ENCODE measurements around the gene MALT1.

The MALT1 gene

GRCh38 chr18:58668211-58668610, 3.1 kb upstream of the MALT1 start:
- Histone ChIP-seq H3K27me3 (ENCODE audit: control insufficient read depth in 1 of 2, insufficient read depth in 2 of 2, low read length in 2 of 2) (no peaks in the 10 kb centered on the region), H3K36me3 (ENCODE audit: control insufficient read depth in 1 of 2, insufficient read depth in 2 of 2, low read length in 2 of 2) (no peaks in the 10 kb centered on the region), H3K9me3 (ENCODE audit: control insufficient read depth in 1 of 2, low read length in 2 of 2) (no peaks in the 10 kb centered on the region), H3K9ac (ENCODE audit: low read depth in 1 of 2, low read length in 2 of 2) (no peak overlapping the region), H3K4me3 (ENCODE audit: low read depth in 1 of 2, low read length in 2 of 2) (no peak overlapping the region), H3K4me1 (ENCODE audit: control insufficient read depth in 1 of 2, insufficient read depth in 2 of 2, low read length in 2 of 2) (peaks cover 13 to 15% of the 10 kb centered on the region in 2 donors), H3K27ac (ENCODE audit: low read depth, low read length) (no peak overlapping the region)

- H3K27me3 ChIP-seq (ENCODE audit: control insufficient read depth in 1 of 2, insufficient read depth in 2 of 2, low read length in 2 of 2), result no peaks in the 10 kb centered on the region
- H3K9me3 ChIP-seq (ENCODE audit: control insufficient read depth in 1 of 2, low read length in 2 of 2), result no peaks in the 10 kb centered on the region
- H3K4me3 ChIP-seq (ENCODE audit: low read depth in 1 of 2, low read length in 2 of 2), result no peak overlapping the region
- no peak overlapping the region for H3K9ac ChIP-seq (ENCODE audit: low read depth in 1 of 2, low read length in 2 of 2)
- peaks cover 13 to 15% of the 10 kb centered on the region in 2 donors for H3K4me1 ChIP-seq (ENCODE audit: control insufficient read depth in 1 of 2, insufficient read depth in 2 of 2, low read length in 2 of 2)
- H3K36me3 ChIP-seq (ENCODE audit: control insufficient read depth in 1 of 2, insufficient read depth in 2 of 2, low read length in 2 of 2), result no peaks in the 10 kb centered on the region
- no peak overlapping the region for H3K27ac ChIP-seq (ENCODE audit: low read depth, low read length)
Observed at GRCh38 chr18:58668897-58669296, 2.4 kb upstream of the MALT1 start.

DNA sequence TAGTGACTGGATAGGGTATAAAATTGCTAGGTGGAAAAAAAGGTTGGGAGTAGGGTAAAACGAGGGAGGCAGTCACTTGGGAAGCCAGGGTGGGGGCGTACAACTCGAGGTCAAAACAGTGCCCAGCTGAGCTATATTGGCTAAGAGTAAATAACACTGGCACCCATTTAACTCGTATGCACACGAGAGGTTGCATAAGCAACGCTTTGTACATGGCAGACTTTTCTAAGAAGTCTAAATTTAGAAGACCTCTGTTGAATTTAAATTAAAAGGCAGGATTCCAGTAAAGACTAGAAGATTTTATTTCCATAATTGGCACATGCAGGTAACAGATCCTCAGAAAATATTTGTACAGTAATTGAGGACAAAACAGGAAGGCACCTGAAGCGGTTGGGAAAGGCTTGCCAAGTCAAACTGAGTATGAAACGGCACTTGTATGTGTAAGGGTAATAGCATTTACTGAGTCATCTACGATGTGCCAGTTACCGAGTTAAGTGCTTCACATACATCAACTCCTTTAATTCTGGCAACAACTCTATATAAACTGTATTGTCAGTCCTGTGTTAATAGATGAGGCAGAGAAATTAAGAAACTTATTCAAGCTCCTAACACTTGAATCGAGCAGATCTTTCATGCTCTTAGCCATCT, 1.4 kb upstream of the MALT1 start:
- Histone ChIP-seq H3K4me1 (ENCODE audit: control insufficient read depth in 1 of 2, insufficient read depth in 2 of 2, low read length in 2 of 2) (peaks cover 13 to 15% of the 10 kb centered on the region in 2 donors), H3K27me3 (ENCODE audit: control insufficient read depth in 1 of 2, insufficient read depth in 2 of 2, low read length in 2 of 2) (no peaks in the 10 kb centered on the region), H3K9ac (ENCODE audit: low read depth in 1 of 2, low read length in 2 of 2) (no peak overlapping the region)

DNA sequence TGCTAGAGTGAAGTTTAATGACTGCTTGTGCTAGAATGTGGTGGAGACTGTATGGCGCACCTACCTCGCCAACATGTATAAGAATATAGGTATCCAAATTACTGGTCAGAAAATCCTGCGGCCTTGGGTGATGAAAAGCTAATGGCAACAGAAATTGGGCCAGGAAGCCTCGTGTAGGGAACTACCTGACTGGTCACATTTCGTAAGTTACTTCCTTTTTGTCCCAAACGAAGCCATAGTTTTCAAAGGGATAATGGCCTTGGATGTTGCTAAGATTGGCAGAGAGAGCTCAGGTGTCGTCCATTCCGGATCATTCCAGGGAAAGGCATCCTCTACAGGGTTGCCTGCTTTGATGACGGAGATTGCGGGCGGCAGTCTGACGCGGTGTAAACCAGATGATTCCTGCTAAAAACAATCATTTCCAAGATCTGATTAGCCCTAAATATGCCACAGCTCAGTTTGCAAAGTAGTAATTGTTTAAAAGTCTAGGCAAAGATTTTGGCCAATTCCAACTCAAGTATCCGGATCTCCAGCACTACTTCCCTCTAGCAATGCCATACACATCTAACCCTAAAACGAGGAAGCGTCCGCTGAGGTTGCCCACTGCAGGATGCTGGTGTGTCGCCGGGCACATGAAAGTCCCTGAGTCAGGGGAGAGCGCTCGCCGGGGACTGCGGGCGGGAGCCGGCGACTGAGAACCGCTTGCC, 708 bp upstream of the MALT1 start:
- Histone ChIP-seq H3K9ac (ENCODE audit: low read depth in 1 of 2, low read length in 2 of 2) (peak overlapping the region; percentile 61 to 84), H3K27ac (ENCODE audit: low read depth, low read length) (peak overlapping the region; percentile 35), H3K27me3 (ENCODE audit: control insufficient read depth in 1 of 2, insufficient read depth in 2 of 2, low read length in 2 of 2) (no peaks in the 10 kb centered on the region), H3K9me3 (ENCODE audit: control insufficient read depth in 1 of 2, low read length in 2 of 2) (no peaks in the 10 kb centered on the region), H3K4me3 (ENCODE audit: low read depth in 1 of 2, low read length in 2 of 2) (peak overlapping the region; percentile 73 to 74), H3K36me3 (ENCODE audit: control insufficient read depth in 1 of 2, insufficient read depth in 2 of 2, low read length in 2 of 2) (no peaks in the 10 kb centered on the region), H3K4me1 (ENCODE audit: control insufficient read depth in 1 of 2, insufficient read depth in 2 of 2, low read length in 2 of 2) (peaks cover 13 to 15% of the 10 kb centered on the region in 2 donors)

More for the DNA sequence above, 1.4 kb upstream of the MALT1 start:
- no peaks in the 10 kb centered on the region for H3K9me3 ChIP-seq (ENCODE audit: control insufficient read depth in 1 of 2, low read length in 2 of 2)
- no peak overlapping the region for H3K4me3 ChIP-seq (ENCODE audit: low read depth in 1 of 2, low read length in 2 of 2)
- no peaks in the 10 kb centered on the region for H3K36me3 ChIP-seq (ENCODE audit: control insufficient read depth in 1 of 2, insufficient read depth in 2 of 2, low read length in 2 of 2)
- no peak overlapping the region for H3K27ac ChIP-seq (ENCODE audit: low read depth, low read length)

- peak overlapping the region; percentile 82 to 96 for H3K4me3 ChIP-seq (ENCODE audit: low read depth in 1 of 2, low read length in 2 of 2)
- no peaks in the 10 kb centered on the region for H3K27me3 ChIP-seq (ENCODE audit: control insufficient read depth in 1 of 2, insufficient read depth in 2 of 2, low read length in 2 of 2)
- H3K9me3 ChIP-seq (ENCODE audit: control insufficient read depth in 1 of 2, low read length in 2 of 2), result no peaks in the 10 kb centered on the region
- peak overlapping the region; percentile 67 to 84 for H3K9ac ChIP-seq (ENCODE audit: low read depth in 1 of 2, low read length in 2 of 2)
- peak overlapping the region; percentile 89 for H3K27ac ChIP-seq (ENCODE audit: low read depth, low read length)
- no peaks in the 10 kb centered on the region for H3K36me3 ChIP-seq (ENCODE audit: control insufficient read depth in 1 of 2, insufficient read depth in 2 of 2, low read length in 2 of 2)
- peaks cover 13 to 15% of the 10 kb centered on the region in 2 donors for H3K4me1 ChIP-seq (ENCODE audit: control insufficient read depth in 1 of 2, insufficient read depth in 2 of 2, low read length in 2 of 2)
Observed at GRCh38 chr18:58671632-58672564, 633 bp downstream of the MALT1 start.

- Histone ChIP-seq H3K4me3 (ENCODE audit: low read depth in 1 of 2, low read length in 2 of 2) (no peak overlapping the region), H3K9ac (ENCODE audit: low read depth in 1 of 2, low read length in 2 of 2) (no peak overlapping the region), H3K36me3 (ENCODE audit: control insufficient read depth in 1 of 2, insufficient read depth in 2 of 2, low read length in 2 of 2) (no peaks in the 10 kb centered on the region), H3K4me1 (ENCODE audit: control insufficient read depth in 1 of 2, insufficient read depth in 2 of 2, low read length in 2 of 2) (peaks cover 13 to 15% of the 10 kb centered on the region in 2 donors), H3K9me3 (ENCODE audit: control insufficient read depth in 1 of 2, low read length in 2 of 2) (no peaks in the 10 kb centered on the region), H3K27ac (ENCODE audit: low read depth, low read length) (no peak overlapping the region), H3K27me3 (ENCODE audit: control insufficient read depth in 1 of 2, insufficient read depth in 2 of 2, low read length in 2 of 2) (no peaks in the 10 kb centered on the region)
Observed at GRCh38 chr18:58674159-58674558, 2.9 kb downstream of the MALT1 start.

GRCh38 chr18:58674863-58675472, 3.7 kb downstream of the MALT1 start:
- Histone ChIP-seq H3K27me3 (ENCODE audit: control insufficient read depth in 1 of 2, insufficient read depth in 2 of 2, low read length in 2 of 2) (no peaks in the 10 kb centered on the region), H3K4me1 (ENCODE audit: control insufficient read depth in 1 of 2, insufficient read depth in 2 of 2, low read length in 2 of 2) (peaks cover 13 to 15% of the 10 kb centered on the region in 2 donors), H3K36me3 (ENCODE audit: control insufficient read depth in 1 of 2, insufficient read depth in 2 of 2, low read length in 2 of 2) (no peaks in the 10 kb centered on the region), H3K9me3 (ENCODE audit: control insufficient read depth in 1 of 2, low read length in 2 of 2) (no peaks in the 10 kb centered on the region), H3K9ac (ENCODE audit: low read depth in 1 of 2, low read length in 2 of 2) (no peak overlapping the region), H3K4me3 (ENCODE audit: low read depth in 1 of 2, low read length in 2 of 2) (no peak overlapping the region), H3K27ac (ENCODE audit: low read depth, low read length) (no peak overlapping the region)

DNA sequence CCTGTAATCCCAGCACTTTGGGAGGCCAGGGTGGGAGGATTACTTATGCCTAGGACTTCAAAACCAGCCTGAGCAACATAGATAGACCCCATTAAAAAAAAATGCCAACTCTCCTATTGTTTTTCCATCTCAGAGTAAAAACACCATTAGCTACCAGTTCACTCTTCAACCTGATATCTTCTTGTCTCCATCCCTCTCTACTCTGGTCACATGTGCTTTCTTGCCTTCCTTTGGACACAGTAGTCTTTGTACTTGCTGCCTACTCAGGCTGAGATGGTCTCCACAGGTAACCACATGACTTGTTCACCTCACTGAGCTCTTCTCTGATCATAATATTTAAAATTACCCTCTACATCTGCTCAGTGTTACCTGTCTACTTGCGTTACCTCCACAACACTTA, 5.0 kb downstream of the MALT1 start:
- Histone ChIP-seq H3K27ac (ENCODE audit: low read depth, low read length) (no peak overlapping the region), H3K4me1 (ENCODE audit: control insufficient read depth in 1 of 2, insufficient read depth in 2 of 2, low read length in 2 of 2) (peaks cover 5 to 8% of the 10 kb centered on the region in 2 donors), H3K4me3 (ENCODE audit: low read depth in 1 of 2, low read length in 2 of 2) (no peak overlapping the region), H3K9ac (ENCODE audit: low read depth in 1 of 2, low read length in 2 of 2) (no peak overlapping the region), H3K36me3 (ENCODE audit: control insufficient read depth in 1 of 2, insufficient read depth in 2 of 2, low read length in 2 of 2) (peaks cover 0 to 1% of the 10 kb centered on the region in 2 donors), H3K27me3 (ENCODE audit: control insufficient read depth in 1 of 2, insufficient read depth in 2 of 2, low read length in 2 of 2) (no peaks in the 10 kb centered on the region), H3K9me3 (ENCODE audit: control insufficient read depth in 1 of 2, low read length in 2 of 2) (no peaks in the 10 kb centered on the region)

- H3K4me1 ChIP-seq (ENCODE audit: control insufficient read depth in 1 of 2, insufficient read depth in 2 of 2, low read length in 2 of 2), result peaks cover 0 to 9% of the 10 kb centered on the region in 2 donors
- H3K27me3 ChIP-seq (ENCODE audit: control insufficient read depth in 1 of 2, insufficient read depth in 2 of 2, low read length in 2 of 2), result no peaks in the 10 kb centered on the region
- no peak overlapping the region for H3K4me3 ChIP-seq (ENCODE audit: low read depth in 1 of 2, low read length in 2 of 2)
- no peak overlapping the region for H3K27ac ChIP-seq (ENCODE audit: low read depth, low read length)
- peaks cover 0 to 37% of the 10 kb centered on the region in 2 donors for H3K36me3 ChIP-seq (ENCODE audit: control insufficient read depth in 1 of 2, insufficient read depth in 2 of 2, low read length in 2 of 2)
- no peak overlapping the region for H3K9ac ChIP-seq (ENCODE audit: low read depth in 1 of 2, low read length in 2 of 2)
- no peaks in the 10 kb centered on the region for H3K9me3 ChIP-seq (ENCODE audit: control insufficient read depth in 1 of 2, low read length in 2 of 2)
Observed at GRCh38 chr18:58682429-58683069, 11.3 kb downstream of the MALT1 start.

Measured in duodenal mucosa (tissue), 2 donors.